Measurements from ENCODE around the gene PLCB1. TPM values are rescaled to one million over a fixed set of nuclear protein-coding genes. Genes with fewer than 3 reads are reported as not detected.

Gene PLCB1
- total RNA-seq, 1 experiment from 2014 or later = not detected

- no peak for DNase-seq
- H3K4me1 ChIP-seq (replicated peaks; ENCODE audit: insufficient read depth) = no peaks in the 10 kb centered on the region
- POLR2A ChIA-PET (ENCODE audit: unreplicated experiment) = no interaction called here
- intact Hi-C loops (cut with micrococcal nuclease; ENCODE audit: unreplicated experiment) = no loop called here
- no peaks in the 10 kb centered on the region for H4K20me1 ChIP-seq (ENCODE audit: insufficient read depth)
- H3K4me3 ChIP-seq = no peak overlapping the region
- CTCF ChIA-PET = no interaction called here
- no peak overlapping the region for H2AFZ ChIP-seq
- TF ChIP-seq EZH2 (IDR thresholded peaks at IDR 0.05; ENCODE audit: low read depth) (no peak), CTCF (conservative IDR thresholded peaks at IDR 0.05) (no peak)
- BruUV-seq (replicated peaks) = no TSS peak
- no peaks in the 10 kb centered on the region for H3K9me2 ChIP-seq (ENCODE audit: insufficient read depth)
- H3K4me2 ChIP-seq = no peak overlapping the region
- H3K9me3 ChIP-seq (ENCODE audit: insufficient read depth, low read depth) = no peaks in the 10 kb centered on the region
- no peaks in the 10 kb centered on the region for H3K36me3 ChIP-seq (ENCODE audit: low read depth)
- no peak overlapping the region for H3K27ac ChIP-seq
- no peaks in the 10 kb centered on the region for H3F3A ChIP-seq (ENCODE audit: insufficient read depth, low read depth)
- H3K79me2 ChIP-seq (ENCODE audit: low read depth) = no peaks in the 10 kb centered on the region
- peaks cover under 1% of the 10 kb centered on the region; the same call in 1 of the 2 replicates for H3K27me3 ChIP-seq (ENCODE audit: insufficient read depth, low read depth)
Observed at GRCh38 chr20:8172191-8172590, 40.1 kb downstream of the PLCB1 start.

GRCh38 chr20:8175741-8176675 is 43.9 kb downstream of the PLCB1 start:
- ChIA-PET CTCF (no interaction called here), POLR2A (ENCODE audit: unreplicated experiment) (no interaction called here)
- Histone ChIP-seq H3K9me3 (ENCODE audit: insufficient read depth, low read depth) (no peaks in the 10 kb centered on the region), H3K79me2 (ENCODE audit: low read depth) (no peaks in the 10 kb centered on the region), H2AFZ (no peak overlapping the region), H3K36me3 (ENCODE audit: low read depth) (no peaks in the 10 kb centered on the region), H3K4me3 (no peak overlapping the region), H3K4me2 (no peak overlapping the region), H3K9me2 (ENCODE audit: insufficient read depth) (no peaks in the 10 kb centered on the region), H3K27ac (no peak overlapping the region), H3F3A (ENCODE audit: insufficient read depth, low read depth) (no peaks in the 10 kb centered on the region), H3K27me3 (ENCODE audit: insufficient read depth, low read depth) (no peaks in the 10 kb centered on the region), H4K20me1 (ENCODE audit: insufficient read depth) (no peaks in the 10 kb centered on the region), H3K4me1 (replicated peaks; ENCODE audit: insufficient read depth) (no peaks in the 10 kb centered on the region)
- no TSS peak for BruUV-seq (replicated peaks)
- intact Hi-C loops (cut with micrococcal nuclease; ENCODE audit: unreplicated experiment) = no loop called here
- TF ChIP-seq EZH2 (IDR thresholded peaks at IDR 0.05; ENCODE audit: low read depth) (no peak), CTCF (conservative IDR thresholded peaks at IDR 0.05) (no peak)
- DNase-seq = no peak

- Histone ChIP-seq H3K9me3 (ENCODE audit: insufficient read depth, low read depth) (no peaks in the 10 kb centered on the region), H4K20me1 (ENCODE audit: insufficient read depth) (no peaks in the 10 kb centered on the region), H3K27me3 (ENCODE audit: insufficient read depth, low read depth) (no peaks in the 10 kb centered on the region; the same call in 1 of the 2 replicates), H2AFZ (no peak overlapping the region), H3K4me1 (replicated peaks; ENCODE audit: insufficient read depth) (no peaks in the 10 kb centered on the region), H3K27ac (no peak overlapping the region), H3F3A (ENCODE audit: insufficient read depth, low read depth) (no peaks in the 10 kb centered on the region), H3K9me2 (ENCODE audit: insufficient read depth) (no peaks in the 10 kb centered on the region), H3K79me2 (ENCODE audit: low read depth) (no peaks in the 10 kb centered on the region), H3K4me2 (no peak overlapping the region), H3K36me3 (ENCODE audit: low read depth) (no peaks in the 10 kb centered on the region), H3K4me3 (no peak overlapping the region)
- CTCF ChIA-PET = no interaction called here
- intact Hi-C loops (cut with micrococcal nuclease; ENCODE audit: unreplicated experiment) = no loop called here
- no TSS peak for BruUV-seq (replicated peaks)
- TF ChIP-seq CTCF (conservative IDR thresholded peaks at IDR 0.05) (no peak), EZH2 (IDR thresholded peaks at IDR 0.05; ENCODE audit: low read depth) (no peak)
- no peak for DNase-seq
- POLR2A ChIA-PET (ENCODE audit: unreplicated experiment) = no interaction called here
Observed at GRCh38 chr20:8183526-8183925, 51.5 kb downstream of the PLCB1 start.

Data from PC-9 (cell line).